ENCODE data around the gene MYZAP. TPM values are rescaled to one million over a fixed set of nuclear protein-coding genes. Genes with fewer than 3 reads are reported as not detected.

MYZAP gene
- total RNA-seq, 1 experiment from 2014 or later = 5.1 TPM

- CTCF ChIA-PET = no interaction called here
- Mint-ChIP-seq H3K36me3 (ENCODE audit: insufficient read depth, unreplicated experiment) (no peaks in the 10 kb centered on the region), H3K4me1 (ENCODE audit: low read depth, unreplicated experiment) (peaks cover 16% of the 10 kb centered on the region), H3K9me3 (ENCODE audit: low read depth, unreplicated experiment) (no peaks in the 10 kb centered on the region), H3K27me3 (ENCODE audit: unreplicated experiment) (no peaks in the 10 kb centered on the region), H3K4me3 (ENCODE audit: low read depth, unreplicated experiment) (no peak overlapping the region), H3K27ac (ENCODE audit: unreplicated experiment) (no peak overlapping the region)
- no peak for DNase-seq
- no peak for TF ChIP-seq CTCF (IDR thresholded peaks at IDR 0.05; ENCODE audit: unreplicated experiment)
- no TSS peak for BruUV-seq (replicated peaks)
- intact Hi-C loops (cut with micrococcal nuclease; ENCODE audit: unreplicated experiment) = no loop called here
Observed at GRCh38 chr15:57600197-57600596, 8.5 kb downstream of the MYZAP start.

- Mint-ChIP-seq H3K4me3 (ENCODE audit: low read depth, unreplicated experiment) (no peak overlapping the region), H3K9me3 (ENCODE audit: low read depth, unreplicated experiment) (no peaks in the 10 kb centered on the region), H3K4me1 (ENCODE audit: low read depth, unreplicated experiment) (peaks cover 39% of the 10 kb centered on the region), H3K27me3 (ENCODE audit: unreplicated experiment) (no peaks in the 10 kb centered on the region), H3K27ac (ENCODE audit: unreplicated experiment) (no peak overlapping the region), H3K36me3 (ENCODE audit: insufficient read depth, unreplicated experiment) (peaks cover 6% of the 10 kb centered on the region)
- CTCF ChIA-PET = no interaction called here
- intact Hi-C loops (cut with micrococcal nuclease; ENCODE audit: unreplicated experiment) = no loop called here
- no TSS peak for BruUV-seq (replicated peaks)
- no peak for TF ChIP-seq CTCF (IDR thresholded peaks at IDR 0.05; ENCODE audit: unreplicated experiment)
- no peak for DNase-seq
Observed at GRCh38 chr15:57604507-57604906, 12.8 kb downstream of the MYZAP start.

- Mint-ChIP-seq H3K27me3 (ENCODE audit: unreplicated experiment) (no peaks in the 10 kb centered on the region), H3K27ac (ENCODE audit: unreplicated experiment) (no peak overlapping the region), H3K4me3 (ENCODE audit: low read depth, unreplicated experiment) (no peak overlapping the region), H3K4me1 (ENCODE audit: low read depth, unreplicated experiment) (peaks cover 48% of the 10 kb centered on the region), H3K9me3 (ENCODE audit: low read depth, unreplicated experiment) (no peaks in the 10 kb centered on the region), H3K36me3 (ENCODE audit: insufficient read depth, unreplicated experiment) (peaks cover 6% of the 10 kb centered on the region)
- no peak for DNase-seq
- BruUV-seq (replicated peaks) = no TSS peak
- no peak for TF ChIP-seq CTCF (IDR thresholded peaks at IDR 0.05; ENCODE audit: unreplicated experiment)
- intact Hi-C loops (cut with micrococcal nuclease; ENCODE audit: unreplicated experiment) = no loop called here
- CTCF ChIA-PET = interaction anchor here (0.9 to 1.3 kb wide), 2 partner anchors 15 to 44 kb away, joined by 3 to 8 read pairs; no protein-coding TSS in a partner anchor
Observed at GRCh38 chr15:57605491-57605890, 13.8 kb downstream of the MYZAP start.

GRCh38 chr15:57606048-57606447 is 14.3 kb downstream of the MYZAP start:
- DNase-seq = no peak
- H3K4me3 Mint-ChIP-seq (ENCODE audit: low read depth, unreplicated experiment) = no peak overlapping the region
- peaks cover 6% of the 10 kb centered on the region for H3K36me3 Mint-ChIP-seq (ENCODE audit: insufficient read depth, unreplicated experiment)
- intact Hi-C loops (cut with micrococcal nuclease; ENCODE audit: unreplicated experiment) = loop anchor here (2.0 kb wide), 1 partner anchor 15 kb away; the partner anchor contains the start of gene MYZAP
- no peak overlapping the region for H3K27ac Mint-ChIP-seq (ENCODE audit: unreplicated experiment)
- BruUV-seq (replicated peaks) = no TSS peak
- H3K4me1 Mint-ChIP-seq (ENCODE audit: low read depth, unreplicated experiment) = peaks cover 53% of the 10 kb centered on the region
- CTCF ChIA-PET = interaction anchor here (0.9 to 1.3 kb wide), 2 partner anchors 15 to 45 kb away, joined by 3 to 8 read pairs; no protein-coding TSS in a partner anchor
- H3K27me3 Mint-ChIP-seq (ENCODE audit: unreplicated experiment) = no peaks in the 10 kb centered on the region
- H3K9me3 Mint-ChIP-seq (ENCODE audit: low read depth, unreplicated experiment) = no peaks in the 10 kb centered on the region
- no peak for TF ChIP-seq CTCF (IDR thresholded peaks at IDR 0.05; ENCODE audit: unreplicated experiment)
